HG02571 (cell line): ENCODE results near the gene CLDN9.
A peak's percentile ranks its signal among the peaks of the same experiment; 100 is the strongest.

Experiments used
- ATAC-seq: cut with Tn5 transposase; IDR thresholded peaks from one replicate; pipeline ENCODE4 v1.9.1; 2021; ENCODE audit warnings: mild to moderate bottlenecking, moderate library complexity; ENCODE audit not compliant: unreplicated experiment

The CLDN9 gene

DNA sequence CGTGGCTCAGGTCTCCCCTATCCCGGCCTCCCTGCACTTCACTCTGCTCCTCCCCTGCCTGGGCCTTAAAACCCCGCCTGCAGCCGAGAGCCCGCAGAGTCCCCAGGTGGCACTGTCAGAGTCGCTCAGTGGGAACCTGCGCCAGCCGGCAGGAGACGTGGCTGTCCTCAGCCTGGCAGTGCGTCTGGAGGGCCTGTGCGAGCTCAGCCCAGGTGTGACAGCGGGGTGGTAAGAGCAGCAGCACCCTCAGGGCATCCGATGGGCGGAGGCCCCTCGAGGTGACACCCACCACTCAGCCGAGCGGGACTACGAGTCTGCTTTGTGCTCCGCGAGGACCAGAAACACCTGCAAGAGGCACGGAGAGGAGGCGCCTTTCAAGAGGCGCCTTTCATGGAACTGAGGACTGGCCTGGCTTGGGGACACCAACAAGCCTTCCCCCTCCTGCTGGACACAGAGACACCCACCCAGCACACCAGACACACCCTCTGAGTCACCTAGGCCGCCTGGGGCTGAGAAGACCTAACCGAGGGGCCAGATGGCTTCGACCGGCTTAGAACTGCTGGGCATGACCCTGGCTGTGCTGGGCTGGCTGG is at the start of gene CLDN9:
Gene CLDN9, plus strand, starts transcription at position 96 of the 593 bp plus-strand sequence. Its CDS starts 440 bp downstream, at position 536.
- no peak for ATAC-seq

- no peak for ATAC-seq
Measured at GRCh38 chr16:2963074-2963722, 49.5 kb upstream of the CLDN9 start.

- no peak for ATAC-seq
Measured at GRCh38 chr16:2963723-2964474, 48.8 kb upstream of the CLDN9 start, which contains the start of gene KREMEN2. Gene KREMEN2 (plus strand): TSS chr16:2964275. CDS start chr16:2964521, 246 bp downstream.

GRCh38 chr16:2964475-2965336 is 48.0 kb upstream of the CLDN9 start:
- no peak for ATAC-seq

DNA sequence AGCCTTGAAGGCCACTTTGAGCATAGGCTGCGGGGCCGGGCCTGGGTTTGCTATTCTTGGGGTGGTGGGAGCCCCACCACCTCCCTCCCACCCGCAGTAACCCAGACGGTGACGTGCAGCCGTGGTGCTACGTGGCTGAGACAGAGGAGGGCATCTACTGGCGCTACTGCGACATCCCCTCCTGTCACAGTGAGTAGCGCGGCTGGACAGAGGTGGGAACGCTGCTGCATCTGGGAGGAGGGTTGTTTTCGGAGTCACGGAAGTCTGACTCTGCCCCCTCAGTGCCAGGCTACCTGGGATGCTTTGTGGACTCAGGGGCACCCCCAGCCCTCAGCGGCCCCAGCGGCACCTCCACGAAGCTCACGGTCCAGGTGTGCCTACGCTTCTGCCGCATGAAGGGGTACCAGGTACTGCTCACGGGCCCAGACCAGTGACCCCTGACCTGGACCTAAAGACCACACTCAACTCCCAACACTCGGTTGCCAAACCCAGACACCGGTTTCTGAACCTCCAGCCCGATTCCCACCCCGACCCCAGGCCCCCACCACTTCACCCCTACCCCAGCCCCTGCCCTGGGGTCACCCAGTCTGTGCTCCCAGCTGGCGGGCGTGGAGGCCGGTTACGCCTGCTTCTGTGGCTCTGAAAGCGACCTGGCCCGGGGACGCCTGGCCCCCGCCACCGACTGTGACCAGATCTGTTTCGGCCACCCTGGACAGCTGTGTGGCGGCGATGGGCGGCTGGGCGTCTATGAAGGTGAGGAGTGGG is 46.5 kb upstream of the CLDN9 start:
- ATAC-seq: no peak

- ATAC-seq: no peak
Measured at GRCh38 chr16:2966808-2967191, 45.9 kb upstream of the CLDN9 start.

DNA sequence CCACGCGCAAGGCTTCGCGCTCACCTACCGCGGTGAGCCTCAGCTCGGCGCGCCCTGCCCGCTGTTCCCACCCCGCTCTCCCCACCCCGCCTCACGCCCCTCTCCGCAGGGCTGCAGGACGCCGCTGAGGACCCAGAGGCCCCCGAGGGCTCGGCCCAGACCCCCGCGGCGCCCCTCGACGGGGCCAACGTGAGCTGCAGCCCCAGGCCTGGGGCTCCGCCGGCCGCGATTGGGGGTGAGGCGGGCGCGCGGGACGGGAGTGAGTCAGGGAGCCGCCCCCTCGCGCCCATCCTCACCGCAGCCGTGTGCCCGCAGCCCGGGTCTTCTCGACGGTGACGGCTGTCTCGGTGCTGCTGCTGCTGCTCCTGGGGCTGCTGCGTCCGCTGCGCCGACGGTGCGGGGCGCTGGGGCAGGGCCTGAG is 45.5 kb upstream of the CLDN9 start:
- no peak for ATAC-seq

DNA sequence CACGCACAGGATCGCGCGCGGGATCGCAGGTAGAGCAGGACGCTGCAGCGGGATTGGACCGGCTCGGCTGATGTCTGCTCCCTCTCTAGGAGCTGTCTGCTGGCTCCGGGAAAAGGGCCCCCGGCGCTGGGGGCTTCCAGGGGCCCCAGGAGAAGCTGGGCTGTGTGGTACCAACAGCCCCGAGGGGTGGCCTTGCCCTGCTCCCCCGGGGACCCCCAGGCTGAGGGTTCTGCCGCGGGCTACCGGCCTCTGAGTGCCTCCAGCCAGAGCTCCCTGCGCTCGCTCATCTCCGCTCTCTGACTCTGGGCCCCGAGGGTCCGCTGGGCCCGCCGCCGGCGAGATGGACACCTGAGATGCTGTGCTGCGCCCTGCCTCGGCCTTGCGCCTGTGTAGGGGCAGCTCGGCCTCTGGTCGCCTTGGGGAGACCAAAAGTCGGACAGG is 45.0 kb upstream of the CLDN9 start:
- no peak for ATAC-seq

- ATAC-seq: no peak
Measured at GRCh38 chr16:2968368-2968737, 44.4 kb upstream of the CLDN9 start.

DNA sequence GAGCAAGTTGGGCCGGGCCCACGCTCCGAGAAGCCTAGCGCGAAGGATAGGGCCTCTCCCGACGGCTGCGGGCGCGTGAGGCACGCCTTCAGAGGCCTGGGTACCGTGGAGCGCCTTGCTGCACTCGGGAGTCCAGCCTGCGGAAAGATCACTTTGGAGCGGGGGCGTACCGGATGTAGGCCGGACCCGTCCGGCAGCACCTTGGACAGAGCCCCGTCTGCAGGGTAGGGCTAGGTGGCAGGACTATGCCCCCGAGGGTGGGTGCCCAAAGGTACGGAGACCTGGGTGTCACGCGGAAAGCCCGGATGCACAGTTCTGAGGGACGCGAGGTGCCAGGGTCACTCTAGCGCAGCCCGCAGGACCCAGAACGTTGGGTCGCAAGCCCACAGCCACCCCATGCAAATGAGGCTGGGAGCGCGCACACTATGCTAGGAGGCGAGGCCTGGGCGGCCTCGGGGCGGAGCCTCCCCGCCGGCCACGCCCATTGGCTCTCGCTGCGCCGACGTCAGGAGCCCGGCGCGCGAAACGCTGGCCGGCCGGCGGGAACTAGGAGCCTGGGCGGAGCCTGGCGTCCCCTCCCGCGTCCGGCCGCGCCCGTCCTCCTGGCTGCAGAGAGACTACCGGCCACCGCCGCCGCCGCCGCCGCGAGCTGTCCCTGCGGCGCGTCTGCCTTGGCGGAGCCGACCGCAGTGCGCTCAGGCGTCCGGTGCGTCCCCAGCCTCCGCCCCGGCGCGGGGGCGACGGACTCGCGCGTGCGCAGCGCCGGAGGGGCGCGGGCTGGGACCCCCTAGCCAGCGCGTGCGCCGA is 43.8 kb upstream of the CLDN9 start, which contains the start of gene PAQR4:
Gene PAQR4, plus strand, starts transcription at position 611 of the 807 bp plus-strand sequence. CDS start 327 bp downstream, outside the sequence.
- peak; percentile 74 for ATAC-seq

DNA sequence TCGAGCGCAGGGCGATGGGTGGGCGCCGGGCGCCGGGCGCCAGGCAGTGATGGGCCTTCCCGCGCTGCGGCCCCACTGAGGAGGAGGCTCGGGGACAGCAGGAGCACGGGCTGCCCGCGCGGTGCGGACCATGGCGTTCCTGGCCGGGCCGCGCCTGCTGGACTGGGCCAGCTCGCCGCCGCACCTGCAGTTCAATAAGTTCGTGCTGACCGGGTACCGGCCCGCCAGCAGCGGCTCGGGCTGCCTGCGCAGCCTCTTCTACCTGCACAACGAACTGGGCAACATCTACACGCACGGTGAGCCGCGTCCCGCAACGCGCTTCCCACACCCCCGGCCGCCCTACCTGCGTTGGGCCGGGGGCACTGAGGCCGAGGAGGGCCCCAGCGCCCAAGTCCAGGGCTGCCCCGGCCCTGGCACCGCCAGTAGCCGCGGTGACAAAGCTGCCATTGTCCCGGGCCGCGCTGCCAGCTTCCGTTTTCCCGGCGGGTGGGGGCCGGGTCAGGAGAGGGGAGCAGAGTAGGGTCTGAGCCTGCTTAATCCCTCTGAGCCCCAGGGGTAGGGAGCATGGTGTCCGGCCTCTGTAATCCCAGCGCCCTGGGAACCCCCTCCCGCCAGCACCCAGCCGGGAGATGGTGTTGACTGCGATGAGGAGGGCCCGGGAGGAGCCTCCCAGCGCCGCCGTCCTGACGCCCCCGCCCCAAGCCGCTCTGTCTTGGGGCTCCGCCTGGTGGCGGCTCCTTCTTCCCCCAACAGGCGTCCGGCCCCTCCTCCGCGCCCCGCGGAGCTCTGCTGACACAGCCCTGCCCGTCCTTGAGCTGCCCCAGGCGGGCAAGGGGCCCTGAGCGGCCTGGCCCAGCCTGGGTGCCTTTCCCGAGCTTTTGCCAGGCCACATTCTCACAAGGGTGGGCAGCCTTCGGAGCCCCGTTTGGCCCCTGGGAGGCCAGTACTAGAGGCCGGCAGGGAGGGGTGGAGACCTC is 42.9 kb upstream of the CLDN9 start:
- peak; percentile 1 for ATAC-seq

DNA sequence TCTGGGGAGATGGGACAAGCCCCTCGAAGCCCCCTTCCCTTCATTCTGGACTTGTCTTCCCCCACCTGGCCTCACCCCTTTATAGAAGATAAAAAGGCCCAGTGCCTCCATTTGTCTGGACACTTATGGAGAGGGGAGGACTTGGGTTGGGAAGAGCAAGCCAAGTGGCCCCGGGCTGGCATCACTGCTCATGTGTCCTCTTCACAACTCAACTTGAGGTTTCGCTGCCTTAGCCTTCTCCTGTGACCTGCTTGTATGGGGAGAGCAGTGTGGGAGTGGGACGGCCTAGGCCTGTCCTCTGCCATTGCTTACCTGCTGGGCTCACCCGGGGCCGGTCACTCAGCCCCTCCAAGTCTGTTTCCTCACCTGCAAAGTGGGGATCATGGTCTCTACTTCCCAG is 42.2 kb upstream of the CLDN9 start:
- ATAC-seq: no peak

- no peak for ATAC-seq
Measured at GRCh38 chr16:2971134-2971984, 41.4 kb upstream of the CLDN9 start.

DNA sequence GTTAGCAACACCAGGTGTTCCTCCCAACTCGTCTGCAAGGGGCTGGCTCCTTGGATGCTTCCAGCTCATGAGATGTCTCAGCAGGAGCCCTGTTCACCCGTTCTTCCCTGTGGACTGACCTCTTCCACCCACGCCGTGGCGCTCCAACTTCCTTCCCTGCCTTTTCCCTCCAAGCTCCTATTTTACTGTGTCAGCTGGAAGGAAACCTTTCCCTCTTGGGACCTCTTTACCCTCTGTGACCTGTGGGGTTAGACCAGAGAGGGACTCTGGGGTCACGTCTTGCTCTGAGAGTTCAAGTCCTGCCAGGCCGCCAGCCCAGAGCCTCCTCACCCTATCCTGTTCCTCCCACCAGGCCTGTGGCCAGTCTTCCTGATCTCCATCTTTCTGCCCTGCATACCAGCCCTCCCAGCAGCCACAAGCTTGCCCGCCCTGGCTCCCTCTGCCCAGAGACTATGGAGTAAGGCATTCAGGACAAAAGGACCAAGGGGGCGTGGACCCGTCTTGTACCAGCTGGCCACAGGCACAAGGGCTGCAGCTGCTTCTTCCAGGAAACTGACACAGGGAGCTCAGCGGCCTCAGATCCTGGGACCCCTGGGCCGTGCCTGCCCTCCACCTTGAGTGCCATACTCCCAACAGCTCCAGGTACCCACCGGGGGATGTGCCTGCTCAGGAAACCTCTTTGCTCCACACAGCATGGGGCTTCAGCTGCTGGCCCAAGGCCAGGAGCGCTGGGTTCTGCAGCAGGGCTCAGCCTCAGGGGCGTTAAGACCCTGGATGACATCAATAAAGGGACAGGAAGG is 40.5 kb upstream of the CLDN9 start:
- no peak for ATAC-seq

DNA sequence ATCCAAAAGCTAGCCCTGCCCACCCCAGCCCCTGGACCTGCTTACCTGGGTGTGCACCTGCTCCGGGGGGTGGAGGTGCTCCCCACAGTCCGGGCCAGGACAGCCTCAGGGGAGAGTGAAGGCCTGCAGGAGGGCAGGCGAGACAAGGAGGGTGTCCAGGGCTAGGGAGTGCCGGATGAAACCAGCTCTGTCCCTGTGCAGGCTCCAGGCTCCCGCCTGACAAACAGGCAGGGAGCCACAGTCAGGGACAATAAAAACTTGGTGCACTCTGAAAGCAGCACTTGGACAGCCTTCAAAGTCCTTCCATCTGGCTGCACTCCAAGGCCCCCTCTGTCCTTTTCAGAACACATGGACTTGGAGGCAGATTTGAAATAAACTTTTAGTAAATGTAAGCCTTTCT is 39.6 kb upstream of the CLDN9 start:
- no peak for ATAC-seq

DNA sequence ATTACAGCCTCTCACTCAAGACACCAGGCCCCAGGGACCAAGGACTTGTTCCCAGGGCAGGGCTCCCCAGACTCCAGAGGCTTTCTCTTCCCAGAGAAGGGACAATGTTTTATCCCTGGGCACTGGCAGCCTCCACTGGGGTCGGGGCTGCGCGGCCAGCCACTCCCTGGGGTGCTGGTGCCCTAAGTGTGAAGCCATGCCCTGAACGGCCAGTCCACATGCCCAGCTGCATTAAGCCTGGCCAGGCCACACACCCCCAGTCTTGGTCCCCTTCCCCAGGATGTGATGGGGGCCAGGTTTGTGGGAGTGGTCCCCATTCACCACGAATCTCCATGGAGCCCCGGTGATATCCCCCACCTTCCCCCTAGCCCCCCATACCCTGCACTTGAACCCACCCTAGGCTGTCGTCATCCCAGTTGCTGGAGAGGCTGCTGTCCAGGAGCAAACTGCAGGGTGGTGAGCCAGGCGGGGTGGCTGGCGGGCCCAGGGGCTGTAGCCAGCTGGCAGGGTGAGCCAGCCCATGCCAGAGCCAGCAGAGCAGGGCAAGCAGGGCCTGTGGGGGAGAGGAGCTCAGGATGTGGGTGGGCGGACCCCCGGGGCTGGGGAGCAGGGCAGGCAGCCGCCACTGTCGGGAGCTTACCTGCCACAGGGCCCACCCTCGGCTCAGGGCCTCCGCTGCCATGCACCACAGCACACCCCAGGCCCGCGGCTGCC is 39.0 kb upstream of the CLDN9 start:
- no peak for ATAC-seq
